ENCODE data around the gene GNB3. TPM values are rescaled to one million over a fixed set of nuclear protein-coding genes. Genes with fewer than 3 reads are reported as not detected.
A peak's percentile ranks its signal among the peaks of the same experiment; 100 is the strongest.
"Not testable (repeated sequence)": the region's sequence is repeated elsewhere in the genome, so short reads cannot be mapped to it uniquely, and the experiment has no call there.

The GNB3 gene
- polyA plus RNA-seq, 2 of the 4 experiments (the other 2 are of a cell fraction) = 0.94 to 2.7 TPM

DNA sequence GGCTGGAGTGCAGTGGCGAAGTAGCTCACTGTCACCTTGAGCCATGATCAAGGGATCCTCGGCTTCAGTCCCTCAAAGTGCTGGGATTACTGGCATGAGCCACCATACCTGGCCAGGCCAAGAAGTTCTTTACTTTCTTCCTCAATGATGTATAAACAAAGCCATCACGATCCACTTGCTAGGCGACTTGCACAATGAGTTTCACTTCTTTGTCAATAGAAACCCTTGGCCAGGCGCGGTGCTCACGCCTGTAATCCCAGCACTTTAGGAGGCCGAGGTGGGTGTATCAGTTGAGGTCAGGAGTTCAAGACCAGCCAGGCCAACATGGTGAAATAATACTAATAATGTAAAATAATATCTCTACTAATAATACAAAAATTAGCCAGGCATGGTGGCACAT is 46.7 kb downstream of the GNB3 start:
- H3K9me3 ChIP-seq = no peaks in the 10 kb centered on the region
- CTCF ChIA-PET = interaction anchor here (0.6 to 9.5 kb wide), 4 partner anchors 12 to 51 kb away, joined by 3 to 399 read pairs (median 4); partner anchors contain the start of genes SPSB2 and TPI1
- H3K4me3 ChIP-seq = no peak overlapping the region
- FAIRE-seq = no peak
- DNase-seq (ENCODE audit: low read depth in 1 of 2, low spot score in 1 of 2) = no peak
- no peak for ATAC-seq
- H3K27ac ChIP-seq = peak overlapping the region; percentile 91 to 94
- H3K4me1 ChIP-seq = peaks cover 56% of the 10 kb centered on the region
- 0 out of 4 replicates have a peak, but pooled peaks of 1 of the 2 experiments have one; percentile 30 for TF ChIP-seq CEBPB (IDR thresholded peaks at IDR 0.05)
- TF ChIP-seq, protein P1, sequence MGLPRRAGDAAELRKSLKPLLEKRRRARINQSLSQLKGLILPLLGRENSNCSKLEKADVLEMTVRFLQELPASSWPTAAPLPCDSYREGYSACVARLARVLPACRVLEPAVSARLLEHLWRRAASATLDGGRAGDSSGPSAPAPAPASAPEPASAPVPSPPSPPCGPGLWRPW (IDR thresholded peaks at IDR 0.05) = no peak
- peak overlapping the region; percentile 56 for H3K4me2 ChIP-seq
- 62% methylated on average over 8 of the region's 8 CpGs for WGBS (ENCODE audit: missing lambda C conversion rate)
- POLR2A ChIA-PET = interaction anchor here (0.7 kb wide), 1 partner anchor 15 kb away, joined by 3 read pairs; no protein-coding TSS in a partner anchor

DNA sequence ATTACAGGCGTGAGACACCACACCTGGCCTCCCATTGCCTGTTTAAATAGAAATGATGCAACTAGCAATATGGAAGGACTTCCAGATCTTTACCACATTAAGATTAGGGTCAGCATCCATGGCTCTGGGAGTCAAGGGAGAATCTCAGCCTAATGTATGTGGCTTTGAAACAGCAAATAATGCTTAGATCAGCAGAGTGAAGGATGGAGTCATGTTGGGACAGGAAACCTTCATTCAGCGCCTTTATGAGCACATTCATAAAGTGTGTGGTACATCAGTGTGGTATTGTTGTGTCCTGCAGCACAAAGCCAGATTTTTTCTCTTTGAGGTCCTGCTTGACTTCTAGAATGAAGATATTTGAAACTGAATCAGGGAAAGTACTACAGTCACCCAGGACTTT is 47.6 kb downstream of the GNB3 start:
- TF ChIP-seq MAFK (IDR thresholded peaks at IDR 0.05; ENCODE audit: partially characterized antibody) (peak; percentile 91), HOXB5 (CRISPR knock-in tag; IDR thresholded peaks at IDR 0.05) (no peak)
- ATAC-seq (no peak), FAIRE-seq (no peak), DNase-seq (ENCODE audit: low read depth in 1 of 2, low spot score in 1 of 2) (no peak)
- peak overlapping the region; percentile 91 to 94 for H3K27ac ChIP-seq
- H3K4me2 ChIP-seq = no peak overlapping the region
- ChIA-PET POLR2A (no interaction called here), CTCF (interaction anchor here (1.1 to 9.5 kb wide), 2 partner anchors 13 to 35 kb away, joined by 3 to 399 read pairs; partner anchors contain the start of genes SPSB2 and TPI1)
- no peaks in the 10 kb centered on the region for H3K9me3 ChIP-seq
- no peak overlapping the region for H3K4me3 ChIP-seq
- 92% methylated on average over 2 of the region's 2 CpGs for WGBS (ENCODE audit: missing lambda C conversion rate)
- peaks cover 56% of the 10 kb centered on the region for H3K4me1 ChIP-seq

DNA sequence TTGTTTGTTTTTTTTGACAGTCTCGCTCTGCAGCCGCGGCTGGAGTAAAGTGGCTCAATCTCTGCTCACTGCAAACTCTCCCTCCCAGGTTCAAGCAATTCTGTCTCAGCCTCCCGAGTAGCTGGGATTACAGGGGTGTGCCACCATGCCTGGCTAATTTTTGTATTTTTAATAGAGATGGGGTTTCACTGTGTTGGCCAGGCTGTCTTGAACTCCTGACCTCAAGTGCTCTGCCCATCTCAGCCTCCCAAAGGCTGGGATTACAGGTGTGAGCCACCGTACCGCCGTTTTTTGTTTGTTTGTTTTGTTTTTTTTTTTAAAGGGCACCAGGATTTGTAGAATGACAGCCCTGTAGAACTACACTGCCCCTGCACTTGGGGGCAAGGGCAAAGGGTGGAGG is 48.1 kb downstream of the GNB3 start:
- ATAC-seq; FAIRE-seq; H3K4me3 ChIP-seq; H3K4me2 ChIP-seq; DNase-seq (ENCODE audit: low read depth in 1 of 2, low spot score in 1 of 2); H3K9me3 ChIP-seq: not testable (repeated sequence)
- ChIA-PET POLR2A (interaction anchor here (1.0 kb wide), 1 partner anchor 16 kb away, joined by 4 read pairs; the partner anchor contains the start of gene SPSB2), CTCF (interaction anchor here (9.5 kb wide), 1 partner anchor 13 kb away, joined by 399 read pairs; the partner anchor contains the start of genes SPSB2 and TPI1)
- peak overlapping the region; percentile 91 to 94 for H3K27ac ChIP-seq
- H3K4me1 ChIP-seq = peaks cover 56% of the 10 kb centered on the region
- WGBS (ENCODE audit: missing lambda C conversion rate) = 58% methylated on average over 7 of the region's 7 CpGs

DNA sequence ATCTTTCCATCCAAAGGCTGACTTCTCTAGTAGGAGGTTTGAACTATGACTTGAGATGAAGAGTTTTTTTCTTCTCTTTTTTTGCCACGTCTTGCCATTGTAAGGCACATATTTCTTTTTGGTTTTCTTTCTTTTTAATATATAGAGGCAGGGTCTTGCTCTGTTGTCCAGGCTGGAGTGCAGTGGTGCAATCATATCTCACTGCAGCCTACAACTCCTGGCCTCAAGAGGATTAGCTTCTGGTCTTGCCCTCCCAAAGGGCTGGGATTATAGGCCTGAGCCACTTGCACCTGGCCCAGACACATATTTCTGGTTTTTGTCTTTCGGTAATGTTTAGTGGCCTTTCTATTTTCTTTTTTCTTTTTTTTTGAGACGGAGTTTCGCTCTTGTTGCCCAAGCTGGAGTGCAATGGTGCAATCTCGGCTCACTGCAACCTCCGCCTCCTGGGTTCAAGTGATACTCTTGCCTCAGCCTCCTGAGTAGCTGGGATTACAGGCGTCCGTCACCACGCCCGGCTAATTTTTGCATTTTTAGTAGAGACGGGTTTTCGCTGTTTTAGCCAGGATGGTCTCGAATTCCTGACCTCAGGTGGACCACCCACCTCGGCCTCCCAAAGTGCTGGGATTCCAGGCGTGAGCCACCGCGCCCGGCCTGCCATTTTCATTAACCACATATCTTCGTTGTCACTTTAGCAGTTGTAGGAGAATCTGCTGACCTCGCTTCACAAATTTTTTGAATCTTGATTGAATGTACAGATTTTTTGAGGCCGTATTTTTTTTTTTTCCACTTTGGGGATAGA is 49.2 kb downstream of the GNB3 start:
- not testable (repeated sequence) for FAIRE-seq; H3K9me3 ChIP-seq; DNase-seq (ENCODE audit: low read depth in 1 of 2, low spot score in 1 of 2); H3K4me3 ChIP-seq; ATAC-seq
- ChIA-PET POLR2A (interaction anchor here (1.0 kb wide), 1 partner anchor 17 kb away, joined by 4 read pairs; the partner anchor contains the start of gene SPSB2), CTCF (interaction anchor here (0.7 to 9.5 kb wide), 4 partner anchors 14 to 153 kb away, joined by 3 to 399 read pairs (median 50); partner anchors contain the start of genes CDCA3, LRRC23, SPSB2 and TPI1)
- WGBS (ENCODE audit: missing lambda C conversion rate) = 92% methylated on average over 21 of the region's 21 CpGs
- Histone ChIP-seq H3K27ac (peak overlapping the region; percentile 94 to 98), H3K4me2 (peak overlapping the region; percentile 70), H3K4me1 (peaks cover 49% of the 10 kb centered on the region)
- 0 out of 2 replicates have a peak, but pooled peaks have one; percentile 3 for TF ChIP-seq RARB (CRISPR knock-in tag; IDR thresholded peaks at IDR 0.05)

DNA sequence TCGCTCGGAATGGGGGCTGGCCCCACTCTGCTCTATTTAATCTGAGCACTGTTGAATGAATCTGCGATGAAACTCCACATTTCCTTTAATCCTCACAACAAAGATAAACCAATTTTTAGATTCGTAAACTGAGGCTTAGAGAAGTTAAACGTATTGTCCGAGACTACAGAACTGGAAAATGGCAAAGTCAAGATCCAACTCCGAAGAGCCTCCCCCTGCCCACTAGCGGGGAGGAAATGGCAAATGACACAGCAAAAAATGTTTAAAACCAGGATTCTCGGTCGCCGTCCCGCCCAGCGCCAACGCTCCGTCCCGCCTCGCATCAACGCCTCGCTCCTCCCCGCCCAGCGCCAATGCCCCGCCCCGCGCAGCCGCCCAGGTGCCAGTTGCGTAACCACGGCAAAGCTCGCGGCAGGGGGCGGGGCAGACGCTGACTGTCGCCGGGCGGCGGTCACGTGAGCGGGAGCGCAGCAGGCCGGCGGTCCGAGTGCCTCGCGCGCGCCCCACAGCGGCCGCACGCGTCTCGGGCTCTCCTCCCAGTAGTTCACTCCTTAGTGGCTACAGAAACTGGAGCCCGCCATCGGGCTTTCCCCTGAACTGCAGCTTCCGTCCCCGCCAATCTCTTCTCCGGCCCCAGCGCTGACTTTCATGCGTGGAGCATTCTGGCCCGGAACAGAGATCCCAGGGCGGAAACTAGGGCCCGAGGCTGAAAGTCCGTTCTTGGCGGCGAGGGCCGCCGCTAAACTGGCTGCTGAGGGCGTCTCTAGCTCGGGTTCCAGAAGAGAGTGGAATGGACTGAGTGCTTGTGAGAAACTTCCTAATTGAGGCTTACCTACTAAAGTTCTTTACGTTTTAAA is 50.3 kb downstream of the GNB3 start:
- Histone ChIP-seq H3K9me3 (no peaks in the 10 kb centered on the region), H3K4me3 (peak overlapping the region; percentile 40), H3K4me1 (peaks cover 38% of the 10 kb centered on the region), H3K4me2 (peak overlapping the region; percentile 80), H3K27ac (peak overlapping the region; percentile 94 to 98)
- ATAC-seq (peak; percentile 95 to 96), DNase-seq (ENCODE audit: low read depth in 1 of 2, low spot score in 1 of 2) (peak; percentile 93 to 99), FAIRE-seq (no peak)
- POLR2A ChIA-PET = interaction anchor here (0.6 to 3.0 kb wide), 15 partner anchors 9 to 167 kb away, joined by 3 to 105 read pairs (median 6); partner anchors contain the start of genes C12orf57, CDCA3, ENO2 and RNU7-1
- CTCF ChIA-PET = interaction anchor here (0.6 to 9.5 kb wide), 31 partner anchors 9 to 665 kb away, joined by 3 to 399 read pairs (median 4); partner anchors contain the start of genes CDCA3, LRRC23, MLF2 and SPSB2
- 10% methylated on average over 39 of the region's 68 CpGs for WGBS (ENCODE audit: missing lambda C conversion rate)
- 0 out of 2 replicates have a peak, but pooled peaks have one; percentile 67 for TF ChIP-seq EHF (CRISPR knock-in tag; IDR thresholded peaks at IDR 0.05)
- no peak for TF ChIP-seq CHD2 (IDR thresholded peaks at IDR 0.05; ENCODE audit: low read length, partially characterized antibody)
- TF ChIP-seq NFE2L2 (conservative IDR thresholded peaks at IDR 0.05; ENCODE audit: low read length) = peak; percentile 97
- peak; percentile 6; the same call in 1 of the 2 replicates for TF ChIP-seq MAZ (IDR thresholded peaks at IDR 0.05; ENCODE audit: borderline replicate concordance, low read depth, low read length)
- TF ChIP-seq, protein P2, sequence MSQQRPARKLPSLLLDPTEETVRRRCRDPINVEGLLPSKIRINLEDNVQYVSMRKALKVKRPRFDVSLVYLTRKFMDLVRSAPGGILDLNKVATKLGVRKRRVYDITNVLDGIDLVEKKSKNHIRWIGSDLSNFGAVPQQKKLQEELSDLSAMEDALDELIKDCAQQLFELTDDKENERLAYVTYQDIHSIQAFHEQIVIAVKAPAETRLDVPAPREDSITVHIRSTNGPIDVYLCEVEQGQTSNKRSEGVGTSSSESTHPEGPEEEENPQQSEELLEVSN (IDR thresholded peaks at IDR 0.05; ENCODE audit: borderline replicate concordance, low read depth) = no peak; the same call in 1 of the 2 replicates
- TF ChIP-seq NPAS2 (CRISPR knock-in tag; IDR thresholded peaks at IDR 0.05; ENCODE audit: borderline replicate concordance) = peak; percentile 16; the same call in 1 of the 2 replicates
- no peak for TF ChIP-seq ESRRA (IDR thresholded peaks at IDR 0.05; ENCODE audit: borderline replicate concordance, low read length)
- TF ChIP-seq, protein P3, sequence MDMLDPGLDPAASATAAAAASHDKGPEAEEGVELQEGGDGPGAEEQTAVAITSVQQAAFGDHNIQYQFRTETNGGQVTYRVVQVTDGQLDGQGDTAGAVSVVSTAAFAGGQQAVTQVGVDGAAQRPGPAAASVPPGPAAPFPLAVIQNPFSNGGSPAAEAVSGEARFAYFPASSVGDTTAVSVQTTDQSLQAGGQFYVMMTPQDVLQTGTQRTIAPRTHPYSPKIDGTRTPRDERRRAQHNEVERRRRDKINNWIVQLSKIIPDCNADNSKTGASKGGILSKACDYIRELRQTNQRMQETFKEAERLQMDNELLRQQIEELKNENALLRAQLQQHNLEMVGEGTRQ (IDR thresholded peaks at IDR 0.05) = peak; percentile 91
- TF ChIP-seq HEYL (CRISPR knock-in tag; IDR thresholded peaks at IDR 0.05) = no peak
- peak; percentile 97 to 99 for TF ChIP-seq CEBPB (IDR thresholded peaks at IDR 0.05)
- TF ChIP-seq JUNB (IDR thresholded peaks at IDR 0.05) = no peak
- peak; percentile 95 to 97 for TF ChIP-seq JUN (IDR thresholded peaks at IDR 0.05)
- TF ChIP-seq, protein P4, sequence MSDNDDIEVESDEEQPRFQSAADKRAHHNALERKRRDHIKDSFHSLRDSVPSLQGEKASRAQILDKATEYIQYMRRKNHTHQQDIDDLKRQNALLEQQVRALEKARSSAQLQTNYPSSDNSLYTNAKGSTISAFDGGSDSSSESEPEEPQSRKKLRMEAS (IDR thresholded peaks at IDR 0.05) = peak; percentile 71
- 0 out of 2 replicates have a peak, but pooled peaks have one; percentile 22 for TF ChIP-seq HOXB13 (CRISPR knock-in tag; IDR thresholded peaks at IDR 0.05; ENCODE audit: low read depth)
- peak; percentile 93 for TF ChIP-seq BHLHE40 (IDR thresholded peaks at IDR 0.05; ENCODE audit: low read depth, low read length)
- peak; percentile 79; the same call in 1 of the 2 replicates for TF ChIP-seq MYC (IDR thresholded peaks at IDR 0.05; ENCODE audit: borderline replicate concordance, low read length)
